ENCODE measurements around the gene CBX2.

DNA sequence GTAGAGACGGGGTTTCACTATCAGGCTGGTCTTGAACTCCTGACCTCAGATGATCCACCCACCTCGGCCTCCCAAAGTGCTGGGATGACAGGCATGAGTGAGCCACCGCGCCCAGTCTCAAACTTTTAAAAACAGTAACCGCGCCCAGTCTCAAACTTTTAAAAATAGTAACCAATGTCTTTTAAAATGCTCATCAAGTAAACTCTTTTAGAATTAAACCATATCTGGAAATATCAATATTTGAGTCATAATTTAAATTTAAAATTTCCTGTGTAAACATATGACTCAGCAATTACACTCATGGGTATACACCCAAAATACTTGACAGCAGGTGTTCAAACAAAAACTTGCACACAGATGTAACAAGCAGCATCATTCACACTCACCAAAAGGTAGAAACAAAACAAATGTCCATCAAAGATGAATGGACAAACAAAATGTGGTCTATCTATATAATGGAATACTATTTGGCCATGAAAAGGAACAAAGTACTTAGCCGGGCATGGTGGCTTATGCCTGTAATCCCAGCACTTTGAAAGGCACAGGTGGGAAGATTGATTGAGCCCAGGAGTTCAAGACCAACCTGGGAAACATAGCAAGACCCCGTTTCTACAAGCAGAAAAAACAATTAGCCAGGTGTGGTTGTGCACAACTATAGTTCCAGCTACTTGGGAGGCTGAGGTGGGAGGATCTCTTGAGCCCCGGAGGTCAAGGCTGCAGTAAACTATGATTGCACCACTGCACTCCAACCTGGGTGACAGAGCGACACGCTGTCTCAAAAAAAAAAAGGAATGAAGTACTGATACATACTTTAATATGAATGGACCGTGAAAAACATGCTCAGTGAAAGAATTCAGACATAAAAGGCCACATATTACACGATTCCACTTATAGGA is 27.1 kb upstream of the CBX2 start:
- no peak for TF ChIP-seq SIN3A (IDR thresholded peaks at IDR 0.05; ENCODE audit: borderline replicate concordance, insufficient read depth, low read length)
- no peak for TF ChIP-seq TAF1 (IDR thresholded peaks at IDR 0.05; ENCODE audit: borderline replicate concordance, insufficient read depth, low read length)
- no peak for TF ChIP-seq REST (IDR thresholded peaks at IDR 0.05; ENCODE audit: insufficient read depth in 1 of 2, low read depth in 2 of 2, low read length in 2 of 2)
- no peak for TF ChIP-seq POLR2AphosphoS5 (IDR thresholded peaks at IDR 0.05; ENCODE audit: low read depth, low read length)
- no peak for TF ChIP-seq FOXP2 (optimal IDR thresholded peaks at IDR 0.05; ENCODE audit: borderline replicate concordance, extremely low read depth, extremely low read length, insufficient read depth)
